Kidney (tissue), 14 donors: ENCODE results near the gene LMBR1. TPM values are rescaled to one million over a fixed set of nuclear protein-coding genes. Genes with fewer than 3 reads are reported as not detected.

Experiments used
- DNase-seq, 5 donors: peaks; one replicate each; pipeline ENCODE4 v3.0.0-alpha.2; 2013 to 2020
- FAIRE-seq: peaks from 2 replicates; lab custom pipeline; 2012; peaks lifted over from hg19 to GRCh38; lab: Jason Lieb, UNC
- H3K27ac ChIP-seq, 2 donors: one replicate each; pipeline ENCODE4 v1.7.0; 2013; ENCODE audit warnings: low read depth in 2 of 2, low read length in 2 of 2, inconsistent platforms in 1 of 2
- H3K27me3 ChIP-seq: one replicate; pipeline ENCODE4 v1.7.1; 2013; ENCODE audit warnings: low read length, inconsistent platforms; ENCODE audit not compliant: control insufficient read depth, insufficient read depth
- H3K36me3 ChIP-seq, 3 donors: one replicate each; pipeline versions ENCODE4 v1.7.0 to v1.7.1; 2013; ENCODE audit warnings: low read length in 3 of 3, control low read depth in 1 of 3, inconsistent platforms in 1 of 3; ENCODE audit not compliant: insufficient read depth in 3 of 3, control insufficient read depth in 2 of 3
- H3K4me1 ChIP-seq, 3 donors: one replicate each; pipeline versions ENCODE4 v1.7.0 to v1.7.1; 2013; ENCODE audit warnings: low read length in 3 of 3, inconsistent platforms in 1 of 3, low read depth in 1 of 3; ENCODE audit not compliant: control insufficient read depth in 2 of 3, insufficient read depth in 2 of 3
- H3K4me3 ChIP-seq, 3 donors: one replicate each; pipeline versions ENCODE4 v1.7.0 to v1.8.1; 2013; ENCODE audit warnings: low read length in 3 of 3, control low read depth in 1 of 3, inconsistent platforms in 1 of 3
- H3K9ac ChIP-seq, 3 donors: one replicate each; pipeline versions ENCODE4 v1.7.0 to v1.7.1; 2013; ENCODE audit warnings: low read length in 3 of 3, control low read depth in 1 of 3, inconsistent platforms in 1 of 3
- H3K9me3 ChIP-seq, 3 donors: one replicate each; pipeline versions ENCODE4 v1.7.0 to v1.7.1; 2013; ENCODE audit warnings: low read length in 3 of 3, control low read depth in 1 of 3, inconsistent platforms in 1 of 3; ENCODE audit not compliant: control insufficient read depth in 2 of 3, insufficient read depth in 1 of 3
- CTCF ChIP-seq: IDR thresholded peaks from 3 replicates; pipeline ENCODE4 v1.5.1; 2012; ENCODE audit warnings: mild to moderate bottlenecking, moderate library complexity, borderline replicate concordance; ENCODE audit not compliant: insufficient read depth; ENCODE audit errors: extremely low read depth
- intact Hi-C: fragments of 100-400 bp; cut with DNase I; formaldehyde crosslinking; loops from one replicate; pipeline ENCODE4 v1.11.1; 2022
- polyA plus RNA-seq: library from polyadenylated mRNA; stranded (reverse); fragments of 350-450 nt; fragmentation: Illumina TruSeq; extraction: RNeasy Lipid Tissue Mini Kit (QIAGEN cat#74804); gene quantifications from one replicate; pipeline ENCODE4 v1.2.3, GENCODE V29; 2014; ENCODE audit warnings: low read depth, low replicate concordance; ENCODE audit not compliant: insufficient read depth
- total RNA-seq: library from RNA; stranded (reverse); fragmentation: NEBNext Ultra II Directional; extraction: Animal tissue kit (Norgen Biotek cat#: 25700); gene quantifications from one replicate; pipeline ENCODE4 v1.2.1, GENCODE V29; 2021
- donor health status: control.
- donor health status: control.
- donor health status: control.
- donor health status: control.
- donor health status: control.
- donor health status: DM: yes; HTN: yes; CAD: no.
- donor health status: Normal renal cell carcinoma (clear cell type).

Gene LMBR1
- total and polyA plus RNA-seq, 2 donors from 2014 or later = 19.6 to 82.6 TPM

- no peak for FAIRE-seq
- DNase-seq = no peak
Observed at GRCh38 chr7:156655251-156655650, 237.7 kb downstream of the LMBR1 start.

GRCh38 chr7:156654511-156655234, 238.3 kb downstream of the LMBR1 start:
- no peaks in the 10 kb centered on the region for H3K27me3 ChIP-seq
- peaks cover 0 to 3% (median 0%) of the 10 kb centered on the region in 3 donors for H3K4me1 ChIP-seq
- H3K27ac ChIP-seq = no peak overlapping the region
- H3K4me3 ChIP-seq = no peak overlapping the region
- no peaks in the 10 kb centered on the region for H3K9me3 ChIP-seq
- H3K9ac ChIP-seq = no peak overlapping the region
- TF ChIP-seq CTCF = no peak
- H3K36me3 ChIP-seq = no peaks in the 10 kb centered on the region
- DNase-seq = no peak
- intact Hi-C loops = no loop called here
- FAIRE-seq = no peak

More at GRCh38 chr7:156655251-156655650, 237.7 kb downstream of the LMBR1 start:
- Histone ChIP-seq H3K27me3 (no peaks in the 10 kb centered on the region), H3K4me1 (no peaks in the 10 kb centered on the region), H3K4me3 (no peak overlapping the region), H3K36me3 (no peaks in the 10 kb centered on the region), H3K9ac (no peak overlapping the region), H3K9me3 (no peaks in the 10 kb centered on the region), H3K27ac (no peak overlapping the region)
- TF ChIP-seq CTCF = no peak
- intact Hi-C loops = no loop called here

- no peaks in the 10 kb centered on the region for H3K27me3 ChIP-seq
- no peak overlapping the region for H3K9ac ChIP-seq
- no peak for FAIRE-seq
- H3K36me3 ChIP-seq = no peaks in the 10 kb centered on the region
- no peak overlapping the region for H3K4me3 ChIP-seq
- intact Hi-C loops = no loop called here
- no peak overlapping the region for H3K27ac ChIP-seq
- H3K9me3 ChIP-seq = no peaks in the 10 kb centered on the region
- DNase-seq = no peak
- peaks cover 0 to 3% (median 0%) of the 10 kb centered on the region in 3 donors for H3K4me1 ChIP-seq
- TF ChIP-seq CTCF = no peak
Observed at GRCh38 chr7:156652886-156653568, 240.0 kb downstream of the LMBR1 start.
